Right renal pelvis (tissue), 4 donors: ENCODE measurements around the gene TSKS. TPM values are rescaled to one million over a fixed set of nuclear protein-coding genes. Genes with fewer than 3 reads are reported as not detected.

Source experiments
- DNase-seq, 4 donors: peaks; one replicate each; pipeline ENCODE4 v3.0.0-alpha.2; 2013; ENCODE audit warnings: low read depth in 4 of 4, low spot score in 3 of 4, missing footprints in 1 of 4
- polyA plus RNA-seq, 4 donors: library from polyadenylated mRNA; unstranded; fragments of 120-200 nt; gene quantifications; one replicate each; pipeline ENCODE4 v1.2.1, GENCODE V29; 2013; ENCODE audit not compliant: insufficient read length in 4 of 4

The TSKS gene
- polyA plus RNA-seq, 4 donors, result 0.11 to 0.38 TPM; not detected in 2

GRCh38 chr19:49795615-49796014, 32.5 kb upstream of the TSKS start:
- DNase-seq, result no peak

- no peak for DNase-seq
These were observed 30.4 kb upstream of the TSKS start for GRCh38 chr19:49793561-49793840.

GRCh38 chr19:49792829-49793560, 29.9 kb upstream of the TSKS start:
- DNase-seq, result no peak

- DNase-seq, result no peak
These were observed 28.8 kb upstream of the TSKS start for GRCh38 chr19:49791776-49792445.

GRCh38 chr19:49790866-49791265, 27.8 kb upstream of the TSKS start:
- no peak for DNase-seq

GRCh38 chr19:49788857-49789256, 25.8 kb upstream of the TSKS start:
- DNase-seq, result no peak

GRCh38 chr19:49787746-49788145, 24.6 kb upstream of the TSKS start:
- no peak for DNase-seq

- no peak for DNase-seq
These were observed 23.3 kb upstream of the TSKS start for GRCh38 chr19:49786376-49786820.

- DNase-seq, result no peak
These were observed 19.4 kb upstream of the TSKS start for GRCh38 chr19:49782515-49782914.

GRCh38 chr19:49781394-49781793, 18.3 kb upstream of the TSKS start:
- DNase-seq, result no peak

- no peak for DNase-seq
These were observed 17.8 kb upstream of the TSKS start for GRCh38 chr19:49780861-49781260.

- no peak for DNase-seq
These were observed 16.8 kb upstream of the TSKS start for GRCh38 chr19:49779731-49780555.

- no peak for DNase-seq
These were observed 13.3 kb upstream of the TSKS start for GRCh38 chr19:49776371-49776764.

- DNase-seq, result no peak
These were observed 12.8 kb upstream of the TSKS start for GRCh38 chr19:49775742-49776370.

GRCh38 chr19:49774969-49775368, 11.9 kb upstream of the TSKS start:
- DNase-seq, result no peak

- no peak for DNase-seq
These were observed 10.7 kb upstream of the TSKS start for GRCh38 chr19:49773663-49774350.

- no peak for DNase-seq
These were observed 9.8 kb upstream of the TSKS start for GRCh38 chr19:49772850-49773432.

GRCh38 chr19:49771674-49772139, 8.6 kb upstream of the TSKS start:
- DNase-seq, result no peak

GRCh38 chr19:49770529-49770928, 7.4 kb upstream of the TSKS start:
- DNase-seq, result no peak

- DNase-seq, result no peak
These were observed 5.0 kb upstream of the TSKS start for GRCh38 chr19:49767967-49768581.
